ENCODE results near the gene RIMS4. TPM values are rescaled to one million over a fixed set of nuclear protein-coding genes. Genes with fewer than 3 reads are reported as not detected.

RIMS4 gene
- total and polyA plus RNA-seq, 2 of the 13 experiments (the other 11 are each of a cell fraction or from before 2014, with no cell fraction given) = 0.01 to 0.07 TPM

Other genes starting within 250 kb of the RIMS4 start
- 44.5 and 47.6 TPM in 2 replicates for gene PKIG, start 228.0 kb downstream of the RIMS4 start, total RNA-seq (2016; rRNA removed; fragmentation: Illumina TruSeq; extraction: Trizol)
- 30.8 and 31.0 TPM in 2 replicates for gene PKIG, start 228.0 kb downstream of the RIMS4 start, polyA plus RNA-seq (2011; rRNA removed)
- 2.5 and 2.7 TPM in 2 replicates for gene ADA, start 158.8 kb downstream of the RIMS4 start, total RNA-seq (2016; rRNA removed; fragmentation: Illumina TruSeq; extraction: Trizol)
- 9.8 and 11.3 TPM in 2 replicates for gene ADA, start 158.8 kb downstream of the RIMS4 start, polyA plus RNA-seq (2011; rRNA removed)
- gene CCN5, start 95.2 kb downstream of the RIMS4 start, total RNA-seq (2016; rRNA removed; fragmentation: Illumina TruSeq; extraction: Trizol) = not detected in 2 replicates
- 0.12 and 0.17 TPM in 2 replicates for gene CCN5, start 95.2 kb downstream of the RIMS4 start, polyA plus RNA-seq (2011; rRNA removed)
- not detected in 2 replicates for gene KCNK15, start 64.7 kb downstream of the RIMS4 start, total RNA-seq (2016; rRNA removed; fragmentation: Illumina TruSeq; extraction: Trizol)
- gene KCNK15, start 64.7 kb downstream of the RIMS4 start, polyA plus RNA-seq (2011; rRNA removed) = 0.03 TPM in 1 of 2 replicates, not detected in the other
- gene YWHAB, start 75.2 kb upstream of the RIMS4 start, total RNA-seq (2016; rRNA removed; fragmentation: Illumina TruSeq; extraction: Trizol) = 121 and 184 TPM in 2 replicates
- gene YWHAB, start 75.2 kb upstream of the RIMS4 start, polyA plus RNA-seq (2011; rRNA removed) = 64.0 and 77.2 TPM in 2 replicates
- gene PABPC1L, start 99.5 kb upstream of the RIMS4 start, total RNA-seq (2016; rRNA removed; fragmentation: Illumina TruSeq; extraction: Trizol) = 6.4 and 30.8 TPM in 2 replicates
- 252 and 283 TPM in 2 replicates for gene PABPC1L, start 99.5 kb upstream of the RIMS4 start, polyA plus RNA-seq (2011; rRNA removed)
- gene TOMM34, start 149.9 kb upstream of the RIMS4 start, total RNA-seq (2016; rRNA removed; fragmentation: Illumina TruSeq; extraction: Trizol) = 52.0 and 73.0 TPM in 2 replicates
- gene TOMM34, start 149.9 kb upstream of the RIMS4 start, polyA plus RNA-seq (2011; rRNA removed) = 36.2 and 38.3 TPM in 2 replicates
- gene STK4, start 156.0 kb upstream of the RIMS4 start, total RNA-seq (2016; rRNA removed; fragmentation: Illumina TruSeq; extraction: Trizol) = 38.3 and 61.4 TPM in 2 replicates
- 21.2 and 25.6 TPM in 2 replicates for gene STK4, start 156.0 kb upstream of the RIMS4 start, polyA plus RNA-seq (2011; rRNA removed)